SK-N-SH treated with all-trans-retinoic acid at 6 μM for 48 hours (cell line): ENCODE results near the gene TXK.

ENCODE experiments used
- BACH2 ChIP-seq: fragments of 250-450 bp; sonication (Bioruptor Pico); IDR thresholded peaks from 2 replicates; pipeline ENCODE4 v1.9.0; 2021; ENCODE audit warnings: mild to moderate bottlenecking, borderline replicate concordance
- CSDC2 ChIP-seq: fragments of 250-450 bp; sonication (Bioruptor Pico); IDR thresholded peaks from 2 replicates; pipeline ENCODE4 v1.5.0; 2020; ENCODE audit warnings: mild to moderate bottlenecking, moderate library complexity
- ESRRG ChIP-seq: fragments of 250-450 bp; sonication (Bioruptor Pico); IDR thresholded peaks from 2 replicates; pipeline ENCODE4 v1.6.1; 2021; ENCODE audit warnings: mild to moderate bottlenecking
- GLIS3 ChIP-seq: fragments of 250-450 bp; sonication (Bioruptor Pico); IDR thresholded peaks from 2 replicates; pipeline ENCODE4 v1.5.0; 2020; ENCODE audit warnings: mild to moderate bottlenecking, moderate library complexity
- ISL1 ChIP-seq: fragments of 250-450 bp; sonication (Bioruptor Pico); IDR thresholded peaks from 2 replicates; pipeline ENCODE4 v2.1.2; 2022; ENCODE audit warnings: mild to moderate bottlenecking, moderate library complexity
- OSR1 ChIP-seq: fragments of 250-450 bp; sonication (Bioruptor Pico); IDR thresholded peaks from 2 replicates; pipeline ENCODE4 v1.8.0; 2022; ENCODE audit warnings: moderate library complexity, mild to moderate bottlenecking, inconsistent platforms
- ZFP3 ChIP-seq: fragments of 250-450 bp; sonication (Bioruptor Pico); IDR thresholded peaks from 2 replicates; pipeline ENCODE4 v1.5.0; 2020; ENCODE audit warnings: mild to moderate bottlenecking, moderate library complexity
- ZFP30 ChIP-seq: fragments of 450-650 bp; formaldehyde crosslinking; IDR thresholded peaks from 2 replicates; pipeline ENCODE4 v1.5.0; 2022; ENCODE audit warnings: mild to moderate bottlenecking, moderate library complexity
- ZNF565 ChIP-seq: fragments of 450-650 bp; formaldehyde crosslinking; conservative IDR thresholded peaks from 2 replicates; pipeline ENCODE4 v1.5.0; 2020; ENCODE audit warnings: low read depth, mild to moderate bottlenecking, moderate library complexity
- ZNF8 ChIP-seq: fragments of 450-650 bp; formaldehyde crosslinking; IDR thresholded peaks from 2 replicates; pipeline ENCODE4 v1.5.0; 2020; ENCODE audit warnings: mild to moderate bottlenecking, moderate library complexity

DNA sequence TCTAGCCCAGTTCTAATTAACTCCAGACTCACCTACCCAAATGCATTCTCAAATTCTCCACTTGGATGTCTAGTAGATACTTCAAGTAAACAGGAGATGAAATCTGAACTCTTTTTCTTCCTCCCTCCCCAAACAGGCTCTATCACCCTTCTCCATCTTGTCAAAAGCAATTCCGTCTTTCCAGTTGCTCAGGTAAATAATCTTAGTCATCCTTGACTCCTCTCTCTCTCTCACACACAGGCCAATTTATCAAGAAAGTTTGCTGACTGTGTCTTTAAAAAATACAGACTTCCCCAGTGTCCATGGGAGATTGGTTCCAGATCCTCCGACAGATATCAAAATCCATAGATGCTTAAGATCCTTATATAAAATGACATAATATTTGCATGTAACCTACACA lies 12.9 kb downstream of the TXK start:
- TF ChIP-seq ZFP3 (no peak), ZNF8 (CRISPR knock-in tag) (no peak), ESRRG (CRISPR knock-in tag) (no peak), GLIS3 (CRISPR knock-in tag) (no peak), ZFP30 (CRISPR knock-in tag) (no peak), ZNF565 (CRISPR knock-in tag) (no peak), OSR1 (CRISPR knock-in tag) (no peak), BACH2 (no peak), ISL1 (no peak), CSDC2 (CRISPR knock-in tag) (no peak)
